ENCODE data around the gene UGP2. TPM values are rescaled to one million over a fixed set of nuclear protein-coding genes. Genes with fewer than 3 reads are reported as not detected.

Gene UGP2
- total RNA-seq, 1 experiment from 2014 or later = 55.8 TPM

DNA sequence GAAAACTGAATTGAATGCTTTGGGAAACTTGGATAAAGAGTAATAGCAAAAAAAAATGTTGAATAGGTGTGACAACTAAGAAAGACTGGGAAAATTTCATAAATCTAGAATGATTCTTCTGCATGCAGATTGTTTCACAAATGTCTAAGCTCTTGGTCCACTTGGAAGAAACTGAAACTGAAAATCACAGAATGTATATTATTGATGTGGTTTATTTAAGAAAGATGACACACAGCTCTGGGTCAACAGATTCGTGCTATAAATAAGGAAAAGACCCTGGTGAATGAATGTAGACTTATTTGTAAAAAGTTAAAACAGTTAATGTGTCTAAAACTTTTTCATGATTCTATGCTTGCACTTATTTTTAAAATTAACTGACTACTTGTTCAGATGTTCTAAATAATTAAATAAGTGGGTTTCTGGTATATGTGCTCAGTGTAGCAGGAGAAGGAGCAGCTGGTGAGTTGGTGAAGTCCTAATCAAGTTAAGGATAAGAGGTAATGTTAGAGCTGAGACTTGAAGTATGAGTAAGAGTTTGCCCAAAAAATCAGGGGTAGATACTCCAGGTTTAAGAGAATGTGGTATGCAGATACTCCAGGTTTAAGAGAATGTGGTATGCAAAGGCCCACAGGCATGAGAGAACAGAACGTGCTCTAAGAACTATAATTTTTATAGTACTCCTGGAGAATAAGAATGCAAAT, 24.5 kb downstream of the UGP2 start:
- no peak overlapping the region for H2AFZ ChIP-seq (ENCODE audit: low read length)
- no peak for TF ChIP-seq EZH2 (IDR thresholded peaks at IDR 0.05; ENCODE audit: low read length, unreplicated experiment)
- TF ChIP-seq, protein P1, sequence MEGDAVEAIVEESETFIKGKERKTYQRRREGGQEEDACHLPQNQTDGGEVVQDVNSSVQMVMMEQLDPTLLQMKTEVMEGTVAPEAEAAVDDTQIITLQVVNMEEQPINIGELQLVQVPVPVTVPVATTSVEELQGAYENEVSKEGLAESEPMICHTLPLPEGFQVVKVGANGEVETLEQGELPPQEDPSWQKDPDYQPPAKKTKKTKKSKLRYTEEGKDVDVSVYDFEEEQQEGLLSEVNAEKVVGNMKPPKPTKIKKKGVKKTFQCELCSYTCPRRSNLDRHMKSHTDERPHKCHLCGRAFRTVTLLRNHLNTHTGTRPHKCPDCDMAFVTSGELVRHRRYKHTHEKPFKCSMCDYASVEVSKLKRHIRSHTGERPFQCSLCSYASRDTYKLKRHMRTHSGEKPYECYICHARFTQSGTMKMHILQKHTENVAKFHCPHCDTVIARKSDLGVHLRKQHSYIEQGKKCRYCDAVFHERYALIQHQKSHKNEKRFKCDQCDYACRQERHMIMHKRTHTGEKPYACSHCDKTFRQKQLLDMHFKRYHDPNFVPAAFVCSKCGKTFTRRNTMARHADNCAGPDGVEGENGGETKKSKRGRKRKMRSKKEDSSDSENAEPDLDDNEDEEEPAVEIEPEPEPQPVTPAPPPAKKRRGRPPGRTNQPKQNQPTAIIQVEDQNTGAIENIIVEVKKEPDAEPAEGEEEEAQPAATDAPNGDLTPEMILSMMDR (conservative IDR thresholded peaks at IDR 0.05; ENCODE audit: low read depth, low read length) = no peak
- no peak for TF ChIP-seq EZH2phosphoT487 (IDR thresholded peaks at IDR 0.05; ENCODE audit: borderline replicate concordance, low read length)
- H3K4me3 ChIP-seq (ENCODE audit: low read length) = no peak overlapping the region
- CTCF ChIA-PET = no interaction called here
- no peaks in the 10 kb centered on the region for H3K9me3 ChIP-seq (ENCODE audit: low read length)
- H3K4me2 ChIP-seq (ENCODE audit: low read length) = no peak overlapping the region
- peaks cover 12% of the 10 kb centered on the region; the same call in 1 of the 2 replicates for H4K20me1 ChIP-seq (ENCODE audit: low read length)
- POLR2A ChIA-PET (ENCODE audit: unreplicated experiment) = no interaction called here
- peaks cover 16% of the 10 kb centered on the region; the same call in 1 of the 2 replicates for H3K36me3 ChIP-seq (ENCODE audit: low read depth, low read length)
- no TSS peak for BruUV-seq (replicated peaks)
- H3K4me1 ChIP-seq (ENCODE audit: insufficient read depth, low read length) = peaks cover 59% of the 10 kb centered on the region
- H3K27me3 ChIP-seq (ENCODE audit: low read length) = no peaks in the 10 kb centered on the region
- no peaks in the 10 kb centered on the region for H3K9me2 ChIP-seq (replicated peaks; ENCODE audit: low read length)
- DNase-seq (peak; percentile 12), ATAC-seq (no peak)
- H3K27ac ChIP-seq (ENCODE audit: low read length) = no peak overlapping the region
- peaks cover 4% of the 10 kb centered on the region for H3F3A ChIP-seq (ENCODE audit: low read length, unreplicated experiment)
- peaks cover 17% of the 10 kb centered on the region for H3K79me2 ChIP-seq (ENCODE audit: low read length)
- intact Hi-C loops (cut with micrococcal nuclease) = loop anchor here (2.0 to 10.0 kb wide), 2 partner anchors 23 to 251 kb away; no protein-coding TSS in a partner anchor
- no peak overlapping the region for H3K9ac ChIP-seq (ENCODE audit: low read length)

- H3K9ac ChIP-seq (ENCODE audit: low read length) = no peak overlapping the region
- H4K20me1 ChIP-seq (ENCODE audit: low read length) = 0 out of 2 replicates have a peak, but pooled peaks cover 5% of the 10 kb centered on the region
- ATAC-seq = no peak; the same call in 1 of the 2 replicates
Measured at GRCh38 chr2:63870679-63871078, 29.0 kb downstream of the UGP2 start.

More at GRCh38 chr2:63870679-63871078, 29.0 kb downstream of the UGP2 start:
- Histone ChIP-seq H3K4me2 (ENCODE audit: low read length) (0 out of 2 replicates have a peak overlapping the region, but pooled peaks have one; percentile 25), H3K9me3 (ENCODE audit: low read length) (no peaks in the 10 kb centered on the region), H3F3A (ENCODE audit: low read length, unreplicated experiment) (no peaks in the 10 kb centered on the region), H3K27ac (ENCODE audit: low read length) (peak overlapping the region; percentile 35; the same call in 1 of the 2 replicates), H3K36me3 (ENCODE audit: low read depth, low read length) (peaks cover 8% of the 10 kb centered on the region), H3K4me3 (ENCODE audit: low read length) (no peak overlapping the region), H3K27me3 (ENCODE audit: low read length) (no peaks in the 10 kb centered on the region), H2AFZ (ENCODE audit: low read length) (no peak overlapping the region), H3K4me1 (ENCODE audit: insufficient read depth, low read length) (peaks cover 44% of the 10 kb centered on the region), H3K9me2 (replicated peaks; ENCODE audit: low read length) (no peaks in the 10 kb centered on the region), H3K79me2 (ENCODE audit: low read length) (peaks cover 24% of the 10 kb centered on the region)
- POLR2A ChIA-PET (ENCODE audit: unreplicated experiment) = no interaction called here
- DNase-seq = no peak
- BruUV-seq (replicated peaks) = no TSS peak
- CTCF ChIA-PET = no interaction called here
- TF ChIP-seq EZH2 (IDR thresholded peaks at IDR 0.05; ENCODE audit: low read length, unreplicated experiment) (no peak), EZH2phosphoT487 (IDR thresholded peaks at IDR 0.05; ENCODE audit: borderline replicate concordance, low read length) (no peak)
- TF ChIP-seq, protein P1 (conservative IDR thresholded peaks at IDR 0.05; ENCODE audit: low read depth, low read length) = no peak
- intact Hi-C loops (cut with micrococcal nuclease) = no loop called here

Data from PC-3 (cell line).